T-helper 1 cell treated with Interleukin-12 subunit alpha and Interleukin-12 subunit beta and Interleukin-4 antibody, amounts not matched to agents 30 μg/mL and 1 μg/mL, for 36 hours (primary cell): Measurements from ENCODE around the gene MSL2.
A peak's percentile ranks its signal among the peaks of the same experiment; 100 is the strongest.
"Not testable (repeated sequence)": the region's sequence is repeated elsewhere in the genome, so short reads cannot be mapped to it uniquely, and the experiment has no call there.

ENCODE experiments used
- H3K27ac Mint-ChIP-seq: one replicate; pipeline ENCODE4 v1.8.0; 2021; ENCODE audit warnings: mild to moderate bottlenecking, mixed read lengths
- H3K27me3 Mint-ChIP-seq: one replicate; pipeline ENCODE4 v1.8.0; 2021; ENCODE audit warnings: low read depth, mixed read lengths
- H3K36me3 Mint-ChIP-seq: one replicate; pipeline ENCODE4 v1.8.0; 2021; ENCODE audit warnings: low read depth, mixed read lengths
- H3K4me1 Mint-ChIP-seq: one replicate; pipeline ENCODE4 v1.8.0; 2021; ENCODE audit warnings: low read depth, mixed read lengths
- H3K4me3 Mint-ChIP-seq: one replicate; pipeline ENCODE4 v1.8.0; 2021; ENCODE audit warnings: mild to moderate bottlenecking, moderate library complexity, mixed read lengths
- H3K9me3 Mint-ChIP-seq: one replicate; pipeline ENCODE4 v1.8.0; 2021; ENCODE audit warnings: mixed read lengths

MSL2 gene

DNA sequence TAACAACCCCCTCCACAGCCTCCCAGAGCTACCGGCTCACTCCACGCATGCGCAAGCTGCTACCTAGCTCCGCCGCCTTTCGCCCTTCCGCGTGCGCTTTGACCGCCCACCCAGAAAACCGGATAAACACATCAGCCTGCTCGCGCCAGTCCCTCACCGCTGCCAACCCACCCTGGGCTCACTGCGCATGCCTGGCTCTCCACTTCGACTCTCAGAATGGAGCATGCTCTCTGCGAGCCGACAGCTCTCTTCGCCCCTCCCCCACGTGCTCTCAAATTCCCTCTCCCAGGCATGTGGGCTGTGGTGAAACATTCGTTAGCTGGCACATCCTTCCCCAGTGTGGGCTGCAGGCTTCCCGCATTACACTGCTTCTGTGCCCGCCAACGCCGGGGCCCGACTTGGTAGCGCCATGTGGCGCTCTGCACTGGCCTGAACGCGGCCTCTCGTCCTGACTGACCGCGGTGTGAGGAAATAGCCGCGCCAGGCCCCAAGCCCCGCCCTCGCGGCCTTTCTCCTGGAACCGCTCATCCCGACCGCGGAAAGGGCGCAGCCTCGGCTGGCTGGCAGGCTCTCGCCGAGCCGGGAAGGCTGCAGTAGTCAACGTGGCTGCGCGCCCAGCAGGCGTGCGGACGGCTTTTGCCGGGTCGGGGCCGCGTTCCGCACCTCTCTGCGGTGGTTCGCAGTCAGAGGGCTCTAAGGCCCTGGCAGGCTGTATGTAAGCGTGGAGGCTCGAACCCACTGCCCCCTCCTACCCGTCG is 445 bp upstream of the MSL2 start:
- H3K4me1 Mint-ChIP-seq, result peaks cover 28% of the 10 kb centered on the region
- H3K36me3 Mint-ChIP-seq, result peaks cover 31% of the 10 kb centered on the region
- no peaks in the 10 kb centered on the region for H3K9me3 Mint-ChIP-seq
- peaks cover 4% of the 10 kb centered on the region for H3K27me3 Mint-ChIP-seq
- peak overlapping the region; percentile 99 for H3K27ac Mint-ChIP-seq
- H3K4me3 Mint-ChIP-seq, result peak overlapping the region; percentile 93

DNA sequence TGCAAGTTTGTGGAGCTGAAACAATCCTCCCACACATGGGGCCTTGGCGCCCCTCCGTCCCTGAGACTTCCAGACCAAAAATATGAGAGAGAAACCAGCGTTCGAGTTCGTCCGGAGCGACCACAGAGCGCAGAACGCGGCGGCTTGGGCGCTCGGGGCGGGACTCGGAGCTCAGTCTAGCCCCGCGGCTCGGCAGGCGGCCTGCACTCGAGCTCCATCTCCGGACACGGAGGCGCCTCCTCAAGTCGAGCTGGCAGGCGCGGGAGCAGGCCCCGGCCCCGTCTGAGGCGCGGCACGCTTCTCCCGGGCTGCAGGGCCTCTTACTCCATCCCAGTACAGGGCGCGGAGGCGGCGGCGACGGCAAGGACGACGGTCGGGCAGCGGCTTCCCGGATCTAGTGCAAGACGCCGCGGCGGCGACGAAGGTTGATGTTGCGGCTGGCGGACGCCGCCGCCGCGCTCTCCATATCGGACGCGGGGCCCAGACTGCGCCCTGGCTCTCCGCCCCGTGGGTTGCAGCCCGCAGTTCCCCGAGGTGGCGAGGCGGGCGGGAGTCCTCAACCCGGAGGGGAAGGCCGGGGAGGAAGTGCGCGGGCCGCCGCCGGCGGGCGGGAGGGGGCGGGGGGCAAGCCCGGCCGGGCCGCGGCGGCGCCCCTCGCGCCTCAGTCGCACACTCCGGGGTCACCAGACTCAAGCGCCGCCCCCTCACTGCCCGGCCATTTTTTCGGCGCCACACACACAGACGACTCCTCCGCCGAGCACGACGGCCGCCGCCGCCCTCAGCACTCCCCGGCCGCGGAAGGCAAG is 674 bp downstream of the MSL2 start:
- H3K27me3 Mint-ChIP-seq, result peaks cover 4% of the 10 kb centered on the region
- H3K4me3 Mint-ChIP-seq, result peak overlapping the region; percentile 93
- peak overlapping the region; percentile 99 for H3K27ac Mint-ChIP-seq
- peaks cover 34% of the 10 kb centered on the region for H3K36me3 Mint-ChIP-seq
- H3K4me1 Mint-ChIP-seq, result peaks cover 38% of the 10 kb centered on the region
- no peaks in the 10 kb centered on the region for H3K9me3 Mint-ChIP-seq

DNA sequence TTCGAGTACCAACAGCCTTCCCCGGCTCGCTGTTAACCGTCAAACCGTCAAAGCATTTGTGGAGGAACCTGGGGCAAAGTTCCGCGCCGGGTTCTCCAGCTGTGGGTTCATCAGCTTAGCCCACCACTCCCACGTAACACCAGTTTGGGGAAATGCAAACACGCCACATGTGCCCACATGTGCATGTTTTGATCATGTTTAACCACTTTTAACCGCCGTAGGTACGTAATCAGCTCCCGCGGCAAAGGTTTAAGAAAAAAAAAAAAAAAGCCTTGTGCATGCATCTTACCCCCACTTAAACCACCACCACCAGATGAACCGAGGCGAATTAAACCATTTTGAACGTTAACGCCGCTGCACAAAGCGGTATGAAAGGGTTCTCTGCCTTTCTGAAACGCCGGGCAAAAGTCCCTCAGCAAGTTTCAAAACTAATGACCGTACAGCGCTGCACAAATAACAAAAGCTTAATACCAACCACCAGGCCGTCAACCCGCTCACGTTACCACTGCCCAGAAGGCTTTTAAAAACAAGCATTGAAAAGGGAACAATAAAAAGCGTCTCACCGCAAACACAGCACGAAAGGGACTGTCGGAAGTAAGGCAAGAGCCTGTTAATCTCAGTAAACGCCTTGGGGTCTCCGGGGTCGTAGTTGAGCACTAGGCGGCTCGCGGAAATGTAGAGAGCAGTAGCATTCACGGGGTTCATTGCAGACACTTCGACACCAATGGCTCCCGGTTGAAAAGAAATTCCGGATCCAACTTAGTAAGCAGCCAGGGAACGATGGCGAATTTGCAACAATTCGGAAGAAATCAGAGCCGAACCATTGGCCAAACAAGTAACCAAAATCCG is 1.5 kb downstream of the MSL2 start:
- Mint-ChIP-seq H3K4me1 (peaks cover 45% of the 10 kb centered on the region), H3K4me3 (peak overlapping the region; percentile 93), H3K9me3 (no peaks in the 10 kb centered on the region), H3K27ac (peak overlapping the region; percentile 96), H3K36me3 (peaks cover 37% of the 10 kb centered on the region), H3K27me3 (peaks cover 4% of the 10 kb centered on the region)

DNA sequence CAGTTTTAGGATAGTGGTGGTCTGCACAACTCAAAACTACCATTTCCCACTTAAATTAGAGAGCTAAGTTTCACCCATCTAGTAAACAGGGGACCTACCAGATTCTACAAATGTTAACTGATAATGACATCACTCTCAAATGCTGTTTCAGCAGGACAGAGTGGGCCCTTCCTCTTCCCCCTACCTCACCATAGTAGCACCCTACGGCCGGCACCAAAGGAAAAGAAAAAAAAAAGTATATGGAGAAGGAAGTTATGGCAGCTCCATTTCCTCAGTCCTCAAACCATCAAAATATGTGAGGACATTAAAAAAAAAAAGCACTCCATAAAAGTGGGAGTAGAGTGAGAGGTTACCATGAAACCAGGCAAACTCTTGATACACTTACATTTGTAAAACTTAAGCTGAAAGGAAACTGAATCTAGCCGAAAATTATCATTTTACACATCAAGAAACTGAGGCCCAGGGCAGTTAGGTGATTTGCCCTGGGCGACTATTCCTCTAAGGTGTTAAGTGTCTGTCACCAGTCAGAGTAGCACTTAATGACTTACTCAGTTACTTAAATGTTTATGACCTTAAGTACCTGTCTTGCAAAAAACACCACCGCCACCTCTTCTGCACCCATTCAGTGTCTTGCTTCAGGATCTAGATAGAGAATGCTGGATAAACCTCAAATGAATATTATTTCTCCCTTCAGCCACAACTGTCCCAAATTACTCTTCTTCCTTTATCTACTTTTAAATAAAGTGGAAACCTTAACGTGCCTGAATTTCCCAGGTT is 2.7 kb downstream of the MSL2 start:
- Mint-ChIP-seq H3K27me3 (peaks cover 4% of the 10 kb centered on the region), H3K36me3 (peaks cover 40% of the 10 kb centered on the region), H3K27ac (peak overlapping the region; percentile 96), H3K4me1 (peaks cover 54% of the 10 kb centered on the region), H3K9me3 (no peaks in the 10 kb centered on the region), H3K4me3 (peak overlapping the region; percentile 93)

DNA sequence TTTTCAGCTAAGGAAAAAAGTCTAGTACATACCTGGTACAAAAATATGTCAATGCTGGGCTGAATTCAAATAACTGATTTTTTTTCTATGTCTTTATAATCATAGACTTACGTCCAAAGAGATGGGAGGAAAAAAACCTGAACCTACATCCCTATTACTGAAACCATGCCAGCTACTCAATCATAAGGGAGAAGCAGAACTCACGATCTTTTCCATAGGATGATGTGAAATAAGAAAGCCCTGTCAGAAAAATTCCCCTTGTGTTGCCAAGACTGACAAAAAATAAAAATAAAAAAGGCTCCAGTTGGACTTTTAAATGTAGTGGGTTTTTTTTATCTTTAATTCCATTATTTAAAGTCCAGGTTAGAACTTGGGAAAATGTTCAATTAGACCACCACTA is 3.3 kb downstream of the MSL2 start:
- H3K36me3 Mint-ChIP-seq, result peaks cover 39% of the 10 kb centered on the region
- H3K4me3 Mint-ChIP-seq, result peak overlapping the region; percentile 93
- H3K27me3 Mint-ChIP-seq, result peaks cover 4% of the 10 kb centered on the region
- no peaks in the 10 kb centered on the region for H3K9me3 Mint-ChIP-seq
- no peak overlapping the region for H3K27ac Mint-ChIP-seq
- peaks cover 55% of the 10 kb centered on the region for H3K4me1 Mint-ChIP-seq

DNA sequence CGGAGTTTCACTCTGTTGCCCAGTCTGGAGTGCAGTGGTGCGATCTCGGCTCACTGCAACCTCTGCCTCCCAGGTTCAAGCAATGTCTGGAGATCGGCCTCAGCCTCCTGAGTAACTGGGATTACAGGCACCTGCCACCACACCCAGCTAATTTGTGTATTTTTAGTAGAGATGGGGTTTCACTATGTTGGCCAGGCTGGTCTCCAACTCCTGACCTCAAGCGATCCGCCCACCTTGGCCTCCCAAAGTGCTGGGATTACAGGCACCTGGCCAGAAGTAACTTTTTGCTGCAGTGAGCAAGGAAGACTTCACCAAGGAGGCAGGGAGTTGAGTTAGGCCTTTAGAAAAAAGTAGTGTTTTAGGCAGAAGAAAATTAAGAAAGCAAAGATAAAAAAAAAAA is 3.9 kb downstream of the MSL2 start:
- Mint-ChIP-seq H3K27ac (peak overlapping the region; percentile 38), H3K4me1 (peaks cover 50% of the 10 kb centered on the region), H3K36me3 (peaks cover 39% of the 10 kb centered on the region), H3K4me3 (peak overlapping the region; percentile 93)
- H3K9me3 Mint-ChIP-seq, H3K27me3 Mint-ChIP-seq: not testable (repeated sequence)

DNA sequence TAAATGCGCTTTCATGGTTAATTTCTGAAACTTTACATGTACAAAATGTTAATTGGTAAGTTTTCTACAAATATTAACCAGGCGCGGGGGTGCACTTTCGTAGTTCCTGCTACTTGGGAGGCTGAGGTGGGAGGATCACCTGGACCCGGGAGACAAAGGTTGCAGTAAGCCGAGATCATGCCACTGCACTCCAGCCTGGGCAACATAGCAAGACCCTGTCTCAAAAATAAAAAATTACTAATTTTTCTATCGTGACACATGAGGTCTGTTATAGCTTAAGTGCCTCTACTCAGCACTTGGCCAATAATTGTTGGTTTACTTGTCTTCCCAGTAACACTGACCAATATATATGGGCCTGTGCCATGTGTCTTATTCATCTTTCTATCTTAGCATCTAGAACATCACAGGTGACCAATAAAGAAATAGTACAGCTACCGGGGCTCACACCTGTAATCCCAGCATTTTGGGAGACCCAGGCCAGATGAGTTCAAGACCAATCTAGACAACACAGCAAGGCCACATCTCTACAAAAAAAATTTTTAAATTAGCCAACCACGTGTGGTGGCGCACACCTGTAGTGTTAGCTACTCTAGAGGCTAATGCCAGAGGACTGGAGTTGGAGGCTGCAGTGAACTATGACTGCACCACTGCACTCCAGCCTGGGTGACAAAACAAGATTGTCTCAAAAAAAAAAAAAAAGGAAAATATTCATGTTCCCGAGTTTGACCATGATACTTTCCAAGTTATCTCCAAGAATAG is 6.1 kb downstream of the MSL2 start:
- H3K27ac Mint-ChIP-seq, result no peak overlapping the region
- H3K4me1 Mint-ChIP-seq, result peaks cover 56% of the 10 kb centered on the region
- peak overlapping the region; percentile 93 for H3K4me3 Mint-ChIP-seq
- no peaks in the 10 kb centered on the region for H3K27me3 Mint-ChIP-seq
- H3K36me3 Mint-ChIP-seq, result peaks cover 38% of the 10 kb centered on the region
- no peaks in the 10 kb centered on the region for H3K9me3 Mint-ChIP-seq

DNA sequence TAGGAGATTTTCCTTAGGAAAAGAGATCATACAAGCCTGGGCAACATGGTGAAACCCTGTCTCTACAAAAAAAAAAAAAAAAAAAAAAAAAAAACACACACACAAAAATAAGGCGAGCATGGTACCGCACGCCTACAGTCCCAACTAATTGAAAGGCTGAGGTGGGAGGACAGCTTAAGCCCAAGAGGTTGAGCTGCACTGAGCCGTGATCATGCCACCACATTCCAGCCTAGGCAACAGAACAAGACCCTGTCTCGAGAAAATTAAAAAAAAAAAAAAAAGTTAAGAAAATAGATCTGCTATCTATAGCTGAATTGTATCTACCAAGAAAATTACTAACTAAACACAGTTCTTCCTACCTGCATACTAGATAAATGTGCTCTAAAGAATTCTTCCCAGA is 7.1 kb downstream of the MSL2 start:
- peak overlapping the region; percentile 28 for H3K27ac Mint-ChIP-seq
- peaks cover 28% of the 10 kb centered on the region for H3K36me3 Mint-ChIP-seq
- H3K9me3 Mint-ChIP-seq, result no peaks in the 10 kb centered on the region
- peaks cover 56% of the 10 kb centered on the region for H3K4me1 Mint-ChIP-seq
- H3K4me3 Mint-ChIP-seq, result peak overlapping the region; percentile 36
- H3K27me3 Mint-ChIP-seq, result no peaks in the 10 kb centered on the region

DNA sequence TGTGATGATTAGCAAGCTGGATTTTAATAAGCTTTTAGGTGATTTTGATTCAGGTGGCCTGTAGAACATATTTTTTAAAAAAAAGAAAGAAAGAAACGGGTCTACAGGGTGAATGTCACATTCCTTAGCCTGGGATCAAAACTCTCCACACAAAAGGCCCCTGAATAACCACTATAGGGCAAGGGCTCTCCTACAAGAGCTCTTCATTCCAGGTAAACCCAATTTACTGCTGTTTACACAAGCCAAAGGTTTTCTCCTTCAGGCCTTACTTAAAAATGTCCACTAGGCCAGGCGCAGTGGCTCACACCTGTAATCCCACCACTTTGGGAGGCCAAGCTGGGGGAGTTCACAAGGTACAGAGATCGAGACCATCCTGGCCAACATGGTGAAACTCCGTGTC is 8.3 kb downstream of the MSL2 start:
- Mint-ChIP-seq H3K27ac (no peak overlapping the region), H3K27me3 (no peaks in the 10 kb centered on the region), H3K36me3 (peaks cover 22% of the 10 kb centered on the region), H3K4me3 (no peak overlapping the region), H3K9me3 (no peaks in the 10 kb centered on the region), H3K4me1 (peaks cover 58% of the 10 kb centered on the region)

DNA sequence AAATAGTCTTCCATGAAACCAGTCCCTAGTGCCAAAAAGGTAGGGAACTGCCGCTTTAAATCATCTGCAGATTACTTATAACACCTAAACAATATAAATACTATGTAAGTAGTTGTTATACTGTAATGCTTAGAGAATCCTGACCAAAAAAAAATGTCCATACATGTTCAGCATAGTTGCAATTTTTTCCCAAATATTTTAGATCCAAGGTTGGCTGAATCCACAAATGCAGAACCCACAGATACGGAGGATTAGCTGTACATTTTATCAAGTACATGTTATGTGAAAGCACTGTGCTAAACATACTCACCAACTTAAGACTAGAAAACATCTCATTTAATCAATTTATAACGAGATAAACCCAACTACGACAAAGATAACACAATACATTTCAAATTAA is 9.3 kb downstream of the MSL2 start:
- Mint-ChIP-seq H3K27ac (no peak overlapping the region), H3K9me3 (no peaks in the 10 kb centered on the region), H3K4me3 (no peak overlapping the region), H3K4me1 (peaks cover 59% of the 10 kb centered on the region), H3K36me3 (peaks cover 19% of the 10 kb centered on the region), H3K27me3 (no peaks in the 10 kb centered on the region)

DNA sequence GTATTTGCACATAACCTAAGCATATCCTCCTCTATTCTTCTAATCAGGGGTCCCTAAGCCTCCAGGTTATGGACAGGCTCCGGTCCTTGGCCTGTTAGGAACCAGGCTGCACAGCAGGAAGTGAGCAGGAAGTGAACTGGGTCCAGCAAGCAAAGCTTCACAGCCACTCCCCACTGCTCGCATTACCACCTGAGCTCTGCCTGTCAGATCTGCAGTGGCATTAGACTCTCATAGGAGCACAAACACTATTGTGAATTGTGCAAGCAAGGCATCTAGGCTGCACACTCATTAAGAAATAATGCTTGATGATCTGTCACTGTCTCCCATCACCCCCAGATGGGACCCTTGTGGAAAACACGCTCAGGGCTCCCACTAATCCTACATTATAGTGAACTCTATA is 9.8 kb downstream of the MSL2 start:
- Mint-ChIP-seq H3K36me3 (peaks cover 16% of the 10 kb centered on the region), H3K4me1 (peaks cover 54% of the 10 kb centered on the region), H3K4me3 (no peak overlapping the region), H3K27ac (no peak overlapping the region), H3K27me3 (no peaks in the 10 kb centered on the region), H3K9me3 (no peaks in the 10 kb centered on the region)

DNA sequence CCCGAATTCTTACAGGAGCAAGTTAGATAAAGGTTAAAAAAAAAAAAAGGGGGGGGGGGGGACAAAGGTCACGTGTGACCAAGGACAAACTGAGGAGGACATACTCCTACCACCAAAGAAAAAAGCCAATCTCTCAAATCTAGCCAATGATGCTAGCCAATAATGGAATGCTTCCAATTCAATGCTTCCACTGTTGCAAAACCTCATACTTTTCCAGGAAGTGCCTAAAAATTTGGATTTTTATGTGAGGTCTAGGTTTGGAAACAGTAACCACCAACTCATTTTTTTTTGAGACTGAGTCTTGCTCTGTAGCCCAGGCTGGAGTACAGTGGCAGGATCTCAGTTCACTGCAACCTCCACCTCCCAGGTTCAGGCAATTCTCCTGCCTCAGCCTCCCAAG is 11.4 kb downstream of the MSL2 start:
- no peak overlapping the region for H3K4me3 Mint-ChIP-seq
- no peak overlapping the region for H3K27ac Mint-ChIP-seq
- H3K36me3 Mint-ChIP-seq, result peaks cover 9% of the 10 kb centered on the region
- H3K9me3 Mint-ChIP-seq, result no peaks in the 10 kb centered on the region
- no peaks in the 10 kb centered on the region for H3K27me3 Mint-ChIP-seq
- H3K4me1 Mint-ChIP-seq, result peaks cover 43% of the 10 kb centered on the region

DNA sequence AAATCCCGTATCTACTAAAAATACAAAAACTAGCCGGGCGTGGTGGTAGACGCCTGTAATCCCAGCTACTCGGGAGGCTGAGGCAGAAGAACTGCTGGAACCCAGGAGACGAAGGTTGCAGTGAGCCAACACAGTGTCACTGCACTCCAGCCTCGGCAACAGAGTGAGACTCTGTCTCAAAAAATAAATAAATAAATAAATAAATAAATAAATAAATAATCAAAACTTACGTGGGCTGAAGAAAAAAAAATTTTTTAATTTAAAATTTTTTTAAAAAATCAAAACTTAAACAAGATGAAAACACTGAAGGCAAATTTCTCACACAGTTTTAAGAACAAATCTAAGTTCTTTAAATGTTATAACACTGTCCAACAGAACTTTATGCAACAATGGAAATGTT is 14.4 kb downstream of the MSL2 start:
- Mint-ChIP-seq H3K4me3 (no peak overlapping the region), H3K27ac (no peak overlapping the region), H3K4me1 (peaks cover 28% of the 10 kb centered on the region), H3K36me3 (peaks cover 9% of the 10 kb centered on the region), H3K27me3 (no peaks in the 10 kb centered on the region), H3K9me3 (no peaks in the 10 kb centered on the region)
